ENCODE results near the gene MSH5. TPM values are rescaled to one million over a fixed set of nuclear protein-coding genes. Genes with fewer than 3 reads are reported as not detected.

MSH5 gene
- total and polyA plus RNA-seq, 2 of the 13 experiments (the other 11 are each of a cell fraction or from before 2014, with no cell fraction given): 10.2 to 38.7 TPM

- no peak for TF ChIP-seq BCLAF1 (IDR thresholded peaks at IDR 0.05)
- no peak for TF ChIP-seq KLF16 (CRISPR knock-in tag; IDR thresholded peaks at IDR 0.05)
- TF ChIP-seq ZNF678 (CRISPR knock-in tag; IDR thresholded peaks at IDR 0.05): no peak
- TF ChIP-seq ZFP36L2 (CRISPR knock-in tag; IDR thresholded peaks at IDR 0.05): no peak
- TF ChIP-seq ADNP (CRISPR knock-in tag; IDR thresholded peaks at IDR 0.05): no peak
- no peak for TF ChIP-seq ZNF337 (CRISPR knock-in tag; IDR thresholded peaks at IDR 0.05; ENCODE audit: borderline replicate concordance, low read depth)
- 0 out of 2 replicates have a peak, but pooled peaks have one; percentile 52 for TF ChIP-seq ZNF704 (CRISPR knock-in tag; IDR thresholded peaks at IDR 0.05; ENCODE audit: borderline replicate concordance)
- no peak for TF ChIP-seq MXI1 (IDR thresholded peaks at IDR 0.05; ENCODE audit: borderline replicate concordance, low read depth, low read length)
- no peak for TF ChIP-seq GLMP (CRISPR knock-in tag; IDR thresholded peaks at IDR 0.05; ENCODE audit: borderline replicate concordance)
- TF ChIP-seq KAT7 (CRISPR knock-in tag; IDR thresholded peaks at IDR 0.05; ENCODE audit: borderline replicate concordance): no peak
- no peak for TF ChIP-seq GZF1 (CRISPR knock-in tag; IDR thresholded peaks at IDR 0.05)
- TF ChIP-seq ZNF253 (CRISPR knock-in tag; IDR thresholded peaks at IDR 0.05; ENCODE audit: borderline replicate concordance): 0 out of 2 replicates have a peak, but pooled peaks have one; percentile 29
- no peak for TF ChIP-seq ZNF816 (CRISPR knock-in tag; IDR thresholded peaks at IDR 0.05; ENCODE audit: borderline replicate concordance)
- TF ChIP-seq TSC22D2 (CRISPR knock-in tag; IDR thresholded peaks at IDR 0.05; ENCODE audit: borderline replicate concordance): no peak
- TF ChIP-seq GABPA (IDR thresholded peaks at IDR 0.05; ENCODE audit: low read depth, low read length): no peak
- TF ChIP-seq GABPA (CRISPR knock-in tag; IDR thresholded peaks at IDR 0.05; ENCODE audit: low read depth): no peak
- TF ChIP-seq ZNF17 (CRISPR knock-in tag; IDR thresholded peaks at IDR 0.05): no peak
- TF ChIP-seq TMF1 (CRISPR knock-in tag; IDR thresholded peaks at IDR 0.05; ENCODE audit: low read depth): 0 out of 2 replicates have a peak, but pooled peaks have one; percentile 24
- TF ChIP-seq DMAP1 (CRISPR knock-in tag; IDR thresholded peaks at IDR 0.05): no peak
- TF ChIP-seq ZNF639 (CRISPR knock-in tag; conservative IDR thresholded peaks at IDR 0.05): no peak
- no peak for TF ChIP-seq ZNF143 (CRISPR knock-in tag; IDR thresholded peaks at IDR 0.05)
These were observed 37.9 kb downstream of the MSH5 start (continued) for GRCh38 chr6:31777667-31778050.

Measured in HepG2 (cell line).